RPMI7951 (cell line): ENCODE results near the gene ZKSCAN2. TPM values are rescaled to one million over a fixed set of nuclear protein-coding genes. Genes with fewer than 3 reads are reported as not detected.

Experiments
- DNase-seq: peaks from one replicate; pipeline ENCODE4 v3.0.0-alpha.2; 2012; ENCODE audit warnings: low read depth
- total RNA-seq: library from RNA; depleted of rRNA; stranded (reverse); fragments of >200 nt; shearing (Covaris generic); gene quantifications from 2 replicates; pipeline ENCODE4 v1.2.3, GENCODE V29; 2014; rRNA removed

ZKSCAN2 gene
- 2.2 and 2.5 TPM in 2 replicates for total RNA-seq

GRCh38 chr16:25257470-25257955 lies at the start of gene ZKSCAN2:
Gene ZKSCAN2 (minus strand): TSS chr16:25257845. CDS start chr16:25257127, 718 bp downstream.
- peak; percentile 90 for DNase-seq

- no peak for DNase-seq
Observed at GRCh38 chr16:25299792-25300590, 42.3 kb upstream of the ZKSCAN2 start.

GRCh38 chr16:25298165-25298872 lies 40.7 kb upstream of the ZKSCAN2 start:
- no peak for DNase-seq

GRCh38 chr16:25297151-25297787 lies 39.6 kb upstream of the ZKSCAN2 start:
- DNase-seq = no peak

- no peak for DNase-seq
Observed at GRCh38 chr16:25291580-25291979, 33.9 kb upstream of the ZKSCAN2 start.

GRCh38 chr16:25289466-25289865 lies 31.8 kb upstream of the ZKSCAN2 start:
- DNase-seq = no peak

GRCh38 chr16:25279491-25279890 lies 21.8 kb upstream of the ZKSCAN2 start:
- no peak for DNase-seq

- no peak for DNase-seq
Observed at GRCh38 chr16:25271421-25271820, 13.8 kb upstream of the ZKSCAN2 start.

GRCh38 chr16:25270577-25270976 lies 12.9 kb upstream of the ZKSCAN2 start:
- no peak for DNase-seq

GRCh38 chr16:25269879-25270278 lies 12.2 kb upstream of the ZKSCAN2 start:
- no peak for DNase-seq

GRCh38 chr16:25265968-25266367 lies 8.3 kb upstream of the ZKSCAN2 start:
- no peak for DNase-seq

- DNase-seq = peak; percentile 20
Observed at GRCh38 chr16:25264597-25264996, 7.0 kb upstream of the ZKSCAN2 start.

- DNase-seq = no peak
Observed at GRCh38 chr16:25260416-25260815, 2.8 kb upstream of the ZKSCAN2 start.

GRCh38 chr16:25258861-25259179 lies 1.2 kb upstream of the ZKSCAN2 start:
- no peak for DNase-seq

- DNase-seq = peak; percentile 80
Observed at GRCh38 chr16:25257956-25258860, 563 bp upstream of the ZKSCAN2 start.

- DNase-seq = peak; percentile 15
Observed at GRCh38 chr16:25256695-25257469, 763 bp downstream of the ZKSCAN2 start.

- no peak for DNase-seq
Observed at GRCh38 chr16:25253322-25253721, 4.3 kb downstream of the ZKSCAN2 start.

GRCh38 chr16:25250467-25250866 lies 7.2 kb downstream of the ZKSCAN2 start:
- no peak for DNase-seq

GRCh38 chr16:25235991-25236390 lies 21.7 kb downstream of the ZKSCAN2 start:
- no peak for DNase-seq

- DNase-seq = no peak
Observed at GRCh38 chr16:25228372-25228771, 29.3 kb downstream of the ZKSCAN2 start.
